Measurements from ENCODE around the gene TM2D3. TPM values are rescaled to one million over a fixed set of nuclear protein-coding genes. Genes with fewer than 3 reads are reported as not detected.
"Not testable (repeated sequence)": the region's sequence is repeated elsewhere in the genome, so short reads cannot be mapped to it uniquely, and the experiment has no call there.

The TM2D3 gene
- total RNA-seq, 4 donors from 2014 or later = 38.2 to 58.3 (median 50.7) TPM

- Histone ChIP-seq H3K4me1 (peaks cover 0 to 32% (median 0%) of the 10 kb centered on the region in 3 donors), H3K36me3 (peaks cover 2 to 50% of the 10 kb centered on the region in 2 donors), H3K27me3 (no peaks in the 10 kb centered on the region), H3K9me3 (no peaks in the 10 kb centered on the region), H3K27ac (no peak overlapping the region), H3K4me3 (no peak overlapping the region)
- WGBS, 2 donors (ENCODE audit: low coverage in 1 of 2) = 75 to 79% methylated on average over 2 to 3 of the region's 3 CpGs
- no peak for ATAC-seq
- TF ChIP-seq POLR2AphosphoS5 (IDR thresholded peaks at IDR 0.05) (no peak), CTCF (IDR thresholded peaks at IDR 0.05) (no peak), EP300 (IDR thresholded peaks at IDR 0.05) (no peak), POLR2A (IDR thresholded peaks at IDR 0.05) (no peak)
These were observed 14.3 kb downstream of the TM2D3 start for GRCh38 chr15:101637919-101638318.

DNA sequence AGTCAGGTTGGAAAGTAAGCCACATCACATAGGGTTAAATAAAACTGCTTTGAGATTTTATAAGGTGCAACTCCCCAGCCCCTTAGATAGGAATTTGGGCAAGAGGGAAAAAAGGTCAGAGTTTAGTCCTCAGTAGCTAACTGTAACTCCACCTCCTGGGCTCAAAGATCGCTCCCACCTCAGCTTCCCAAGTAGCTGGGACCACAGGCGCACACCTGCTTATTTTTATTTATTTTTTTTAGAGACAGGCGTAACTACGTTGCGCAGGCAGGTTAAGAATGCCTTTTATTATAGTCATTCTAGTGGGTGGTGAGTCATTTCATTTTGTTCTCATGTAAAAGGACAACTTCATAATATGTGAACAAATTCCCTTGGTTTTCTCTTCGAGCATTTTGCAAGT, 14.7 kb downstream of the TM2D3 start:
- TF ChIP-seq CTCF (IDR thresholded peaks at IDR 0.05) = no peak
- TF ChIP-seq POLR2A (IDR thresholded peaks at IDR 0.05) = no peak
- TF ChIP-seq EP300 (IDR thresholded peaks at IDR 0.05) = no peak
- no peak for TF ChIP-seq POLR2AphosphoS5 (IDR thresholded peaks at IDR 0.05)
- WGBS, 2 donors (ENCODE audit: low coverage in 1 of 2) = 73 to 83% methylated on average over 6 of the region's 6 CpGs
- no peak overlapping the region for H3K27ac ChIP-seq
- no peak overlapping the region for H3K4me3 ChIP-seq
- H3K9me3 ChIP-seq = no peaks in the 10 kb centered on the region
- no peak for ATAC-seq
- peaks cover 2 to 48% of the 10 kb centered on the region in 2 donors for H3K36me3 ChIP-seq
- H3K4me1 ChIP-seq = peaks cover 0 to 30% (median 0%) of the 10 kb centered on the region in 3 donors
- no peaks in the 10 kb centered on the region for H3K27me3 ChIP-seq

DNA sequence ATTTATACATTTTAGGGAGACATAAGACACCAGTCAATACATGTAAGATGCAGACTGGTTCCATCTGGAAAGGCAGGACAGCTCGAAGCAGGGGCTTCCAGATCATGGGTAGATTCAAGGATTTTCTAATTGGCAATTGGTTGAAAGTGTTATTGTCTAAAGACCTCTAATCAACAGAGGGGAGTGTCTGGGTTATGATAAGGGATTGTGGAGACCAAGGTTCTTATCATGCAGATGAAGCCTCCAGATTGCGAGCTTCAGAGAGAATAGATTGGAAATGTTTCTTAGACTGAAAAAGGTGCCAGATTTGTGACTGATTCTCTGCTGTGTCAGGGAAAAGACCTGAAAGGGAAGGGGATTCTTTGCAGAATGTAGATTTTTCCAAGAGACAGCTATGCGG, 15.1 kb downstream of the TM2D3 start:
- ATAC-seq = no peak
- TF ChIP-seq CTCF (IDR thresholded peaks at IDR 0.05) = no peak
- TF ChIP-seq EP300 (IDR thresholded peaks at IDR 0.05) = no peak
- TF ChIP-seq POLR2A (IDR thresholded peaks at IDR 0.05) = no peak
- no peak for TF ChIP-seq POLR2AphosphoS5 (IDR thresholded peaks at IDR 0.05)
- H3K27ac ChIP-seq = no peak overlapping the region
- H3K4me1 ChIP-seq = peaks cover 0 to 25% (median 0%) of the 10 kb centered on the region in 3 donors
- no peaks in the 10 kb centered on the region for H3K9me3 ChIP-seq
- peaks cover 2 to 43% of the 10 kb centered on the region in 2 donors for H3K36me3 ChIP-seq
- no peak overlapping the region for H3K4me3 ChIP-seq
- WGBS, 2 donors (ENCODE audit: low coverage in 1 of 2) = 74 to 90% methylated on average over 3 of the region's 3 CpGs
- no peaks in the 10 kb centered on the region for H3K27me3 ChIP-seq

DNA sequence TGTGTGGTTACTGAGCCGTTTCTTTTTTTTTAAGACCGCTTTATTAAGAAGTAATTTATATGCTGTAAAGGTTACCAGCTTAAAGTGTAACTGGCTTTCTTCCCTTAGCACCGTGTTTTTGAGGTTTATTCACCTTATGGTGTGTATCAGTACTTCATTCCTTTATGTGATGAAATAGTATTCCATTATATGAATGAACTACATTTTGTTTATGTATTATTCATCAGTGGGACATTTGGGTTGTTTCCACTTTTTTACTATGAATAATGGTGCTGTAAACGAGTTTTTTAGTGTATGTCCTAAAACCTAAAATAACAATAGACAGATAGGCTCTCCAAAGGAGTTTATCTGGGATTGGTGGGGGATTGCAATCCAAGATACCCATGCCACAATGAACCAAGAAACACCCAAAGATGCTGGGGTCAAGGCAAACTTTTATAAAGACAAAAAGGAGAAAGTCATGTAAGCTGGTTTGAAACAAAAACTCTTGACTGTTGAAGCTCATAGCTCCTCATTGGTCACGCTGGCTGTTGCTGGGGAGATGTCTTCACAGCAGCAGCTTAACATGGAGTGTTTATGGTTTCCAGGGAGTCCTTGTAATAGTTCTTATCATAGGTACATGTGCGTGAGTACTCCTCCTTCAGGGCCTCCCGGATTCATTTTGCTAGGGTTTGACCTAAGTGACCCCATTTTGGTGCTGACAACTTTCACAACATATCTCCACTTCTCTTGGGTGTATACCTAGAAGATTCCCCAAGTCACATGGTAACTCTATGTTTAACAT, 16.0 kb downstream of the TM2D3 start:
- Histone ChIP-seq H3K9me3 (no peaks in the 10 kb centered on the region), H3K4me1 (peaks cover 0 to 16% (median 0%) of the 10 kb centered on the region in 3 donors), H3K36me3 (peaks cover 2 to 42% of the 10 kb centered on the region in 2 donors), H3K27ac (no peak overlapping the region), H3K27me3 (no peaks in the 10 kb centered on the region), H3K4me3 (no peak overlapping the region)
- no peak for ATAC-seq
- WGBS, 2 donors (ENCODE audit: low coverage in 1 of 2) = 31 to 55% methylated on average over 6 to 7 of the region's 7 CpGs
- TF ChIP-seq EP300 (IDR thresholded peaks at IDR 0.05) (no peak), POLR2A (IDR thresholded peaks at IDR 0.05) (no peak), CTCF (IDR thresholded peaks at IDR 0.05) (no peak), POLR2AphosphoS5 (IDR thresholded peaks at IDR 0.05) (no peak)

DNA sequence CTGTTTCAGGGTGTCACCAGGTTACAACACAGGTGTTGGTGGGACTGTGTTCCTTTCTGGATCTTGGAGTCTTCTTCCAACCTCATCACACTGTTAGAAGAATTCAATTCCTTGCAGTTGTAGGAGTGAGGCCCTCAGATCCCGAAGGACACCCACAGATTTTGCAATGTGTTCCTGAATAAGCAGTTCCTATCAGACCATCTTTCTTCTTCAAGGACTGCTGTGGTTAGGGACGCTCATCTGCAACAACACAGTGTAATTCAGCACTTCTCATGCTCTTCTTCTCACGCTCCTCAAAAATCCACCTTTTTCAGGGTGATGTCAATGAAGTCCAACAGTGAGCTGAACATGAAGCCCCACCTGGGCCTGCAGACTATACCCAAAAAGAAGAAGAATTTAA, 18.8 kb downstream of the TM2D3 start:
- H3K9me3 ChIP-seq = no peaks in the 10 kb centered on the region
- H3K27ac ChIP-seq = no peak overlapping the region
- no peaks in the 10 kb centered on the region for H3K27me3 ChIP-seq
- peaks cover 0 to 9% (median 0%) of the 10 kb centered on the region in 3 donors for H3K4me1 ChIP-seq
- no peak for TF ChIP-seq EP300 (IDR thresholded peaks at IDR 0.05)
- TF ChIP-seq POLR2A (IDR thresholded peaks at IDR 0.05) = no peak
- TF ChIP-seq POLR2AphosphoS5 (IDR thresholded peaks at IDR 0.05) = no peak
- no peak for TF ChIP-seq CTCF (IDR thresholded peaks at IDR 0.05)
- peaks cover 0 to 18% of the 10 kb centered on the region in 2 donors for H3K36me3 ChIP-seq
- WGBS, 2 donors (ENCODE audit: low coverage in 1 of 2) = 75 to 92% methylated on average over 2 of the region's 3 CpGs
- no peak overlapping the region for H3K4me3 ChIP-seq
- no peak for ATAC-seq

DNA sequence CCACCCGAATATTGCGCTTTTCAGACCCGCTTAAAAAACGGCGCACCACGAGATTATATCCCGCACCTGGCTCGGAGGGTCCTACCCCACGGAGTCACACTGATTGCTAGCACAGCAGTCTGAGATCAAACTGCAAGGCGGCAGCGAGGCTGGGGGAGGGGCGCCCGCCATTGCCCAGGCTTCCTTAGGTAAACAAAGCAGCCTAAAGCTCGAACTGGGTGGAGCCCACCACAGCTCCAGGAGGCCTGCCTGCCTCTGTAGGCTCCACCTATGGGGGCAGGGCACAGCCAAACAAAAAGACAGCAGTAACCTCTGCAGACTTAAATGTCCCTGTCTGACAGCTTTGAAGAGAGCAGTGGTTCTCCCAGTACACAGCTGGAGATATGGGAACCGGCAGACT, 25.5 kb downstream of the TM2D3 start:
- not testable (repeated sequence) for H3K27ac ChIP-seq, H3K27me3 ChIP-seq, H3K36me3 ChIP-seq, ATAC-seq, H3K4me3 ChIP-seq, H3K4me1 ChIP-seq, H3K9me3 ChIP-seq
- no CpG with 5 or more reads among the region's 15 CpGs for WGBS, 2 donors (ENCODE audit: low coverage in 1 of 2)

All from gastroesophageal sphincter (tissue), 4 donors.